Mucosa of stomach (tissue), 1 donor: Measurements from ENCODE around the gene ANKIB1.
A peak's percentile ranks its signal among the peaks of the same experiment; 100 is the strongest.
"Not testable (repeated sequence)": the region's sequence is repeated elsewhere in the genome, so short reads cannot be mapped to it uniquely, and the experiment has no call there.

Experiments used
- H3K27me3 ChIP-seq: one replicate; pipeline ENCODE4 v1.7.0; 2013; ENCODE audit warnings: mild to moderate bottlenecking, low read length; ENCODE audit not compliant: control insufficient read depth, insufficient read depth
- H3K36me3 ChIP-seq: one replicate; pipeline ENCODE4 v1.7.0; 2013; ENCODE audit warnings: low read length; ENCODE audit not compliant: control insufficient read depth, insufficient read depth
- H3K4me1 ChIP-seq: one replicate; pipeline ENCODE4 v1.7.0; 2013; ENCODE audit warnings: mild to moderate bottlenecking, low read length; ENCODE audit not compliant: control insufficient read depth, insufficient read depth
- H3K4me3 ChIP-seq: one replicate; pipeline ENCODE4 v1.7.0; 2013; ENCODE audit warnings: low read length
- H3K9ac ChIP-seq: one replicate; pipeline ENCODE4 v1.7.0; 2013; ENCODE audit warnings: mild to moderate bottlenecking, low read length, moderate library complexity
- H3K9me3 ChIP-seq: one replicate; pipeline ENCODE4 v1.7.0; 2013; ENCODE audit warnings: mild to moderate bottlenecking, low read length, moderate library complexity; ENCODE audit not compliant: control insufficient read depth
- donor health status: Pancreatic carcinoma.

The ANKIB1 gene

DNA sequence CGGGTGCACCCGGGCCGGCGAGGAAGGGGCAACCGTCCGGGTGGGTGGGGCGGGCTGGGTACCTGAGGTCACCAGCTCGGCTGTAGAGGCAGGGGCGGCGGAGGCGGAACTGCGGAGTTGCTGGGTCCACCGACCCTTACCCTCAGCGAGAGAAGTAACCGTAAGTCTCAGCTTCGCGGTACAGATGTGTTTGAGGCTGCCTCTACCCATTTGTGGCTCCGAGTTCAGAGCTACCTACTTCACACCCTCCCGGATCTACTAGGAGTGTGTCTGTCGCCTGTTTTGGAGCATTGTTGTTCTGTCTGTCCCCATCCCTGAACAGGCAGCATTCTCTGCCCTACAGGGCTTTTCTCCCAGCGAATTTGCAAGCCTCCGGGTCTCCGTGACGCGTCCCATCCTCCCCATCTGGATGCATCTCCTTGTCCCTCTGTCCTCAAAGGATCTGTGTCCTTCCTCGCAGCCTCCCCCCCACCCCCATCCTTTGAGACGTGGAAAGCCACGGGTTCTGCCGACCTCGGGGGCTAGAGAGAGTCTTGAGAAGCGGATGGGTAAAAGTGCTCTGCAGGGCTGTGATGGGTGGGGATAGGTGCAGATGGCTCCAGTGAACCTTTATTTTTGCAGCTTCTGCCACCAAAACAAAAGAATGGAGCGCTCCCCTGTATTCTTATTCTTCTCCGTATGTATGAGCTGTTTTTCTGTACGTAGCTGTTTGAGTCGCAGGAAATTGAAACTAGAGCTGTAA lies 757 bp downstream of the ANKIB1 start:
- Histone ChIP-seq H3K36me3 (no peaks in the 10 kb centered on the region), H3K4me1 (peaks cover 18% of the 10 kb centered on the region), H3K4me3 (peak overlapping the region; percentile 81), H3K27me3 (no peaks in the 10 kb centered on the region), H3K9me3 (no peaks in the 10 kb centered on the region), H3K9ac (peak overlapping the region; percentile 88)

DNA sequence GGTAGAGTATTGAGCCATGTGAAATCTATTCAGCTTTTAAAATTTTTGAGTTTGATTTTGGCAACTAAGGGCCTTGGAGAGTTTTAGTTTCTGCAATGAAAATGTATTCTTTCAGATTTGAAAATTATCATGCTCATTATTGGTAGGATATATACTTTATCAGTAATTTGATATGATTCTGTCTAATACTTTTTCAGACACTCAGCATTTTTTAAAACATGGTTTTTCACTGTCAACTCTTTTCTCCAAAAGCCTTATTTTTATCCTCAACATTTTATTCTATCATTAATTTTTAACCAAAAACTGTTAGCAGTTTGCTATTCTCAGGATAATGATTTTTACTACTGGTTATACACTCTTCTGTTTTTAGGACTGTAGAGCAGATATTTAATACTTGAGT lies 4.8 kb downstream of the ANKIB1 start:
- no peaks in the 10 kb centered on the region for H3K36me3 ChIP-seq
- H3K4me1 ChIP-seq: peaks cover 13% of the 10 kb centered on the region
- no peak overlapping the region for H3K9ac ChIP-seq
- H3K27me3 ChIP-seq: no peaks in the 10 kb centered on the region
- no peaks in the 10 kb centered on the region for H3K9me3 ChIP-seq
- no peak overlapping the region for H3K4me3 ChIP-seq

DNA sequence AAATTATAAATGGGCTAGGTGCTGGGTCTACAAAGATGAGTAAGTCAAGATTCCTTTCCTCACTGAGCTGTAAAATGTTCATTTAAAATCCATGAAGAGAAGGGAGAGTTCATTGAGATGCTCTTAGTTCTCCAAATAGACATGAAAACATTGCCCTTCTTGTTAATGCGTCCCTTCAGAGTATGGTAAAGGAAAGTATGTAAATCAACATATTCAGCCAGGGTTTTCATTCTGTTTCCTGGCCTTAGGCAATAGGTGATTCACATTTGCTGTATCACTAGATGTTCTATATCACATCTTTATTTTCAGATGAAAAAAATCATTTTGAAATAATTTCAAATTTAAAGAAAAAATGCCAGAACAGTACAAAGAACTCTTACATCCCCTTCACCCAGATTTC lies 5.4 kb downstream of the ANKIB1 start:
- Histone ChIP-seq H3K9me3 (no peaks in the 10 kb centered on the region), H3K4me1 (peaks cover 13% of the 10 kb centered on the region)

DNA sequence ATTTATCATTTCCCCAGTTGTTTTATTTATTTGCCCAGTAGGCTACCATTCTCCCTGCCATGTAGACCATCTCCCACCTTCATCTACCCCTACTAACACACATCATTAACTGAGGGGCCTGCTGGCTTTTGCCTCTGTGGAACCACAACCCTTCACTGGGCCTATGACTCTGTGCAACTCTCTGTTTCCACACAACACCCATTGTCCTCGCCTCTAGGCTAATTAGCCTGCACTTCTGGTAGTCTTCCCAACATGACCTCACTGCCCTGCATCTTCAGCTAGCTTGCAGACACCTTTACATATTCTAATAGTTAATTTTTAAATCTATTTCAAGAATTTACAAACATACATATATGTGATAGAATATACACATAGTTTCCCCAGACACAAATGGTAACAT lies 7.5 kb downstream of the ANKIB1 start:
- H3K4me1 ChIP-seq: peaks cover 1% of the 10 kb centered on the region
- no peaks in the 10 kb centered on the region for H3K36me3 ChIP-seq
- H3K9ac ChIP-seq: no peak overlapping the region
- H3K4me3 ChIP-seq: no peak overlapping the region
- H3K9me3 ChIP-seq: no peaks in the 10 kb centered on the region
- no peaks in the 10 kb centered on the region for H3K27me3 ChIP-seq

More for the DNA sequence above, 5.4 kb downstream of the ANKIB1 start:
- Histone ChIP-seq H3K27me3 (no peaks in the 10 kb centered on the region), H3K9ac (no peak overlapping the region), H3K4me3 (no peak overlapping the region), H3K36me3 (no peaks in the 10 kb centered on the region)

DNA sequence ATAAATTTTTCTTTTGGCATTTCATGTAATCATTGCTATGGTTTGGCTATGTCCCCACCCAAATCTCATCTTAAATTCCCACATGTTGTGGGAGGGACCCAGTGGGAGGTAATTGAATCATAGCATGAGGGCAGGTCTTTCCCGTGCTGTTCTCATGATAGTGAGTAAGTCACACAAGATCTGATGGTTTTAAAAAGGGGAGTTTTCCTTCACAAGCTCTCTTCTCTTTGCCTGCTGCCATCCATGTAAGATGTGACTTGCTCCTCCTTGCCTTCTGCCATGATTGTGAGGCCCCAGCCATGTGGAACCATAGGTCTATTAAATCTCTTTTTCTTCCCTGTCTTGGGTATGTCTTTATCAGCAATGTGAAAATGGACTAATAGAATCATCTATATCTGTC lies 9.0 kb downstream of the ANKIB1 start:
- H3K36me3 ChIP-seq, H3K27me3 ChIP-seq, H3K4me3 ChIP-seq: not testable (repeated sequence)

DNA sequence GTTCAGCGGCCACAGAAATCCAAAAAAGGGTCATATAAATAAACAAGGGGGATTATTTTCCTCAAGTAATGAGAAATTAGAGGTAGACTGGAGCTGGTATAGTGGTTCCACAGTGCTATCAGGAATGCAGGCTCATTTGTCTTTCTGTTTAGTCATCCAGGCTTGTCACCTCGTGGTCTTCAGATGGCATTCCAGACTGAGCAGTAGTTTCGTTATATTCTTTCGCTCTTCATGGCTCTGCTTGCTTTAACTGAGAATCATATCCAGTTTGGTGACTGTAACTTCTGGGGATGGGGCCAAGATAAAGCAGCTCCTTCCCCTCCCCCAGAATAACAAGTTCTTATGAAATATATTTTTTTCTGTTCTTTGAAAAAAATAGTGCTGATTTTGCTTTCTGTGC lies 9.5 kb downstream of the ANKIB1 start:
- H3K9ac ChIP-seq: no peak overlapping the region
- no peaks in the 10 kb centered on the region for H3K27me3 ChIP-seq
- H3K4me3 ChIP-seq: no peak overlapping the region
- no peaks in the 10 kb centered on the region for H3K4me1 ChIP-seq
- no peaks in the 10 kb centered on the region for H3K36me3 ChIP-seq
- no peaks in the 10 kb centered on the region for H3K9me3 ChIP-seq

More for the DNA sequence above, 9.0 kb downstream of the ANKIB1 start:
- H3K9ac ChIP-seq, H3K9me3 ChIP-seq, H3K4me1 ChIP-seq: not testable (repeated sequence)

DNA sequence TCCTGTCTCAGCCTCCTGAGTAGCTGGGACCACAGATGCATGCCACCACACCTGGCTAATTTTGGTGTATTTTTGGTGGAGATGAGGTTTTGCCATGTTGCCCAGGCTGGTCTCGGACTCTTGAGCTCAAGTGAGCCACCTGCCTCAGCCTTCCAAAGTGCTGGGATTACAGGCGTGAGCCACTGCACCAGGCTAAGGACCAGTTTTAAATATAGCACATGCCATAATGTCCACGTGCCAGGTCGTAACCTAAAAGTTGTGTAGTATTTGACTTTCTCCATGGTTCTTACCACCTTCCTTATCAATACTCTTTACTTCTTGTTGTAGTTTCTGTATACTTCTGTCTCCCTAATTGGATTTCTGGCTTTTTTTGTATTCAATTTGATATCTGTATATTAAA lies 13.3 kb downstream of the ANKIB1 start:
- Histone ChIP-seq H3K36me3 (no peaks in the 10 kb centered on the region), H3K27me3 (no peaks in the 10 kb centered on the region), H3K4me3 (no peak overlapping the region), H3K9ac (no peak overlapping the region), H3K4me1 (no peaks in the 10 kb centered on the region), H3K9me3 (no peaks in the 10 kb centered on the region)

DNA sequence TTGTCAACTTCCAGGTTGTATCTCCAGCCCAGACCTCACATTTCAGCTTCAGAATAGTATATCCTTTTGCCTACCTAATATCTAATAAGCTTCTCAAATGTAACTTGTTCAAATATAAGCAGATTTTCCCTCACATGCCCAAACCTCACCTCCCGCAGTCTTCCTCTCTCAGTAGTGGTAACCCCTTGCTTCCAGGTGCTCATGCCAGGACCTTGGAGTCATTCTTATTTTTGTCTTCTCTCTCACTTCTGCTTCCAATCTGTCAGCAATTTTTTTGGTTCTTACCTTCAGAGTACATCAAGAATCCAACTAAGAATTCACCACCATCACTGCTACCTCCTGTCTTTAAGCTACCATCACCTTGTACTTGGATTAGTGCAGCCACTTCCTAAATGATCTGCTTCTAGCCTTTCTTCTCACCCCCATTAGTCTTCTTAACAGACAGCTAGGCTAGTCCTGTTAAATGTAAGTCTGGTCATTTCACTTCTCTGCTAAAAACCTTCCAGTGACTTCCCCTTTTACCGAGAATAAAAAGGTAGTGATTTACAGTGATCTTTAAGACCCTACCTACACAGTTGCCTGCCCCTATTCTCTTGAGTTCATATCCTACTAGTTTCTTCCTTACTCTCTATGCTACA lies 14.0 kb downstream of the ANKIB1 start:
- Histone ChIP-seq H3K27me3 (no peaks in the 10 kb centered on the region), H3K9ac (no peak overlapping the region), H3K9me3 (no peaks in the 10 kb centered on the region), H3K4me3 (no peak overlapping the region), H3K36me3 (no peaks in the 10 kb centered on the region), H3K4me1 (no peaks in the 10 kb centered on the region)

DNA sequence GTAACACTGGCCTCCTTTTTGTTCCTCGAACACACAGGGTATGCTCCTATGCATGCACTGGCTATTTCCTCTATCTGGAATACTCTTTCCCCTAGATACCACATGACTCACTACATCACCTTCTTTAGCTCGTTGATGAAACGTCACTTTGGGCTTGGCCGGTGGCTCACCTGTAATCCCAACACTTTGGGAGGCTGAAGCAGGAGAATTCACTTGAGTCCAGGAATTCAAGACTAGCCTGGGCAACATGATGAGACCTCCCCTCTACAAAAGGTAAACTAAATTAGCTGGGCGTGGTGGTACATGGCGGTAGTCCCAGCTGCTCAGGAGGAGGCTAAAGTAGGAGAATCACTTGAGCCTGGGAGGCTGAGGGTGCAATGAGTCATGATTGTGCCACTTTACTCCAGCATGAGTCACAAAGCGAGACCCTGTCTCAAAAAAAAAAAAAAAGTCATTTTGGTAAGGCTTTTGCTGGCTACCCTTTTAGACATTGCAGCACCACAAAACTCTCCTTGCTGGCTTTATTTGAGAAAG lies 14.5 kb downstream of the ANKIB1 start:
- no peak overlapping the region for H3K9ac ChIP-seq
- H3K27me3 ChIP-seq: no peaks in the 10 kb centered on the region
- no peaks in the 10 kb centered on the region for H3K4me1 ChIP-seq
- no peak overlapping the region for H3K4me3 ChIP-seq
- H3K36me3 ChIP-seq: no peaks in the 10 kb centered on the region
- H3K9me3 ChIP-seq: no peaks in the 10 kb centered on the region

DNA sequence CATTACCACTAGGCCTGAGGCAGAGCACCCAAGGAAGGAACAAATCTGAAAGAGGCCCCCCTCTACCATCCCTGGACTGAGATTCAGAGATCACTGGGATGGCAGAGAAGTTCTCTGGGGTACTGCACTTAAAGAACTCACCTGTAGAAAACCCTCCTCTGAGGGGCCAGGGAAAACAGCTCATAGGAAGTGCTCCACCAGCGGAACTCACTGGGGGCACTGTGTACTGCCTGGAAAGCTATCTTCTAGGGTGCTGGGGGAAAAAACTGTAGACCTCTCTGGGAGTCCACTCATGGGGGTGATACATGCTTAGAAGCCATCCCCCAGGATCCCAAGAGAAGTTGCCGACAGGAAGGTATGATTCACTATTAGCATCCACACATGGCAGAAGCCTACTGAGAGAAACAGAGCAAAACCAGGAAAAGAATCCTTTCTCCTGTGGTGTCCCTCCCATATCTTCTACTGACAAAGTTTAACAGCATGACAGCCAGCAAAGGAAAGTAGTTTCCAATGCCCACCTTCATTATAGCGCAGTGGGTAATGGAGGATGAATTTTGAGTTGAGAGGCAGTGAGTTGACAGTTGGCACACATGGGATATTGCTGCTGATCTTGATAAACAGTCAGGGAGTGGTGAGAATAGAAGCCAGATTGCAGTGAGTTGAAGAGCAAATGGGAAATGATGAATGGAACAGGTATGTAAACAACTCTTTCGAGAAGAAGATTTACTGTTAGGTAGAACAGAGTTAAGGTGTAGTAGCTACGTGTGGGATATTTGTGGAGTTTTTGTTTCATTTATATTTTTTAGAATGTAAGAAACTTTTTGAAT lies 20.9 kb downstream of the ANKIB1 start:
- H3K36me3 ChIP-seq: no peaks in the 10 kb centered on the region
- H3K27me3 ChIP-seq: no peaks in the 10 kb centered on the region

DNA sequence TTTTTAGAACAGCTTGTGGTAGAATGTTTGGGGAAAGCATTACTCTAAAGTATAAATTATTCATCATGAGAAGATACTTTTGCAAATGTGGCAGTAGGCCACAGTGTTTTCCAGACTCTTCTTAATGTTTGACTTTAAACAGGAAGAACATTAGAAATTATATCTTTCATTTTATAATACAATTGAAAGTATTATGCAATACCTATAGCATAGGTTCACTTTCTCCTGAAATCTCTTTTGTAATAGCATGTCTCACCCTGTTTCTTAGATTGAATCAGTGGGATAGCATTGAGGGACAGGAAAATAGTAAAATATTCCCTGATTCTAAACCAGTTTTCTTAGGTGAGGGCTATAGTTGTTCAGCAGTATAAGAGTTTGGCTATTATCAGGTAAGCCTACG lies 23.1 kb downstream of the ANKIB1 start:
- Histone ChIP-seq H3K9me3 (no peaks in the 10 kb centered on the region), H3K36me3 (no peaks in the 10 kb centered on the region), H3K27me3 (no peaks in the 10 kb centered on the region), H3K9ac (no peak overlapping the region), H3K4me3 (no peak overlapping the region), H3K4me1 (no peaks in the 10 kb centered on the region)

More for the DNA sequence above, 20.9 kb downstream of the ANKIB1 start:
- H3K4me1 ChIP-seq: no peaks in the 10 kb centered on the region
- no peaks in the 10 kb centered on the region for H3K9me3 ChIP-seq
- H3K4me3 ChIP-seq: no peak overlapping the region
- no peak overlapping the region for H3K9ac ChIP-seq

DNA sequence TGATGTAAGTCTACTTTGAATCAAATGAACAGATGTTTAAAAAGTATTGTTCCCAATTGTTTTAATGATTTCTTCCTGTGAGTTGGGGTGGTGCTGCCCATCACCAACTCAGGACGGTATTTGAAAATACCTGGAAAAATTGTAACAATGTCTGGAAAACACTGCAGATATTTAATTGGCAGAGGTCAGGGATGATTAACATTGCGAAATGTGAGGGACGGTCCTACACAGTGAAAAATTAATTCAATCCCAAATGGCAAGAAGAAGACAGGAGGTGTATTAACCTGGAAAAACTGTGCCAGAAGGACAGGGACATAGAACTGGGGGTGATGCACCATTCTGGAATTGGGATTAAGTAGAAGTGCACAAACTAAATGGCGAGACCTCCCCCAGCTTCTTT lies 29.6 kb downstream of the ANKIB1 start:
- H3K27me3 ChIP-seq: no peaks in the 10 kb centered on the region
- H3K4me1 ChIP-seq: no peaks in the 10 kb centered on the region
- no peak overlapping the region for H3K4me3 ChIP-seq
- H3K9me3 ChIP-seq: no peaks in the 10 kb centered on the region
- H3K9ac ChIP-seq: no peak overlapping the region
- no peaks in the 10 kb centered on the region for H3K36me3 ChIP-seq
